OCI-LY7 (cell line): ENCODE data around the gene ELAC2.
"Not testable (repeated sequence)": the region's sequence is repeated elsewhere in the genome, so short reads cannot be mapped to it uniquely, and the experiment has no call there.

Experiments
- EZH2phosphoT487 ChIP-seq: fragments of 200-600 bp; sonication (generic); IDR thresholded peaks from 2 replicates; pipeline ENCODE4 v1.6.1; 2018; ENCODE audit warnings: low read depth, borderline replicate concordance, mild to moderate bottlenecking, mixed run types, antibody characterized with exemption, low read length, moderate library complexity, mixed read lengths
- TF ChIP-seq, protein P1 (sequence below): fragments of 200-600 bp; sonication (generic); conservative IDR thresholded peaks from 2 replicates; pipeline ENCODE4 v1.5.1; 2014; ENCODE audit warnings: mild to moderate bottlenecking, antibody characterized with exemption, low read length, moderate library complexity, mixed read lengths

DNA sequence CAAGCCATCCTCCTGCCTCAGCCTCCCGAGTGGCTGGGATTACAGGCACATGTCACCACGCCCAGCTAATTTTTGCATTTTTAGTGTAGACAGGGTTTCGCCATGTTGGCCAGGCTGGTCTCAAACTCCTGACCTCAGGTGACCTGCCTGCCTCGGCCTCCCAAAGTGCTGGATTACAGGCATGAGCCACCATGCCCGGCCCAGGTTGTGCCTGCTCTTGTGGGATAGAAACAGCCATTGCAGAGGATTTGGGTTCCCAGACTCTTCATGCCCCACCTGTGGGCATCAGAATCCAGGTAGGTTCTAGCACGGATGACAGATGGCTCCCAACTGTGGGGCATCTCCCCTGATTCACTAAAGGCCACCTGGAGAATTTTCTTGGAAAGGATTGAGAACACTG is 39.0 kb downstream of the ELAC2 start:
- TF ChIP-seq, protein P1, sequence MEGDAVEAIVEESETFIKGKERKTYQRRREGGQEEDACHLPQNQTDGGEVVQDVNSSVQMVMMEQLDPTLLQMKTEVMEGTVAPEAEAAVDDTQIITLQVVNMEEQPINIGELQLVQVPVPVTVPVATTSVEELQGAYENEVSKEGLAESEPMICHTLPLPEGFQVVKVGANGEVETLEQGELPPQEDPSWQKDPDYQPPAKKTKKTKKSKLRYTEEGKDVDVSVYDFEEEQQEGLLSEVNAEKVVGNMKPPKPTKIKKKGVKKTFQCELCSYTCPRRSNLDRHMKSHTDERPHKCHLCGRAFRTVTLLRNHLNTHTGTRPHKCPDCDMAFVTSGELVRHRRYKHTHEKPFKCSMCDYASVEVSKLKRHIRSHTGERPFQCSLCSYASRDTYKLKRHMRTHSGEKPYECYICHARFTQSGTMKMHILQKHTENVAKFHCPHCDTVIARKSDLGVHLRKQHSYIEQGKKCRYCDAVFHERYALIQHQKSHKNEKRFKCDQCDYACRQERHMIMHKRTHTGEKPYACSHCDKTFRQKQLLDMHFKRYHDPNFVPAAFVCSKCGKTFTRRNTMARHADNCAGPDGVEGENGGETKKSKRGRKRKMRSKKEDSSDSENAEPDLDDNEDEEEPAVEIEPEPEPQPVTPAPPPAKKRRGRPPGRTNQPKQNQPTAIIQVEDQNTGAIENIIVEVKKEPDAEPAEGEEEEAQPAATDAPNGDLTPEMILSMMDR = not testable (repeated sequence)
- not testable (repeated sequence) for TF ChIP-seq EZH2phosphoT487
